HCT116 (cell line): Measurements from ENCODE around the gene CENPS. TPM values are rescaled to one million over a fixed set of nuclear protein-coding genes. Genes with fewer than 3 reads are reported as not detected.

Experiments
- EGR1 ChIP-seq: IDR thresholded peaks from 2 replicates; pipeline ENCODE4 v1.6.1; 2012; ENCODE audit warnings: low read depth
- ELF1 ChIP-seq: IDR thresholded peaks from 2 replicates; pipeline ENCODE4 v1.6.1; 2012; ENCODE audit warnings: low read depth, borderline replicate concordance
- EZH2 ChIP-seq: fragments of 200-600 bp; sonication (generic); IDR thresholded peaks from 2 replicates; pipeline ENCODE4 v1.6.1; 2017; ENCODE audit warnings: antibody characterized with exemption, mixed run types
- JUND ChIP-seq: IDR thresholded peaks from 2 replicates; pipeline ENCODE4 v1.6.1; 2012
- POLR2A ChIP-seq: IDR thresholded peaks from 2 replicates; pipeline ENCODE4 v1.7.0; 2011; ENCODE audit warnings: borderline replicate concordance; ENCODE audit not compliant: insufficient read depth, insufficient read length; ENCODE audit errors: extremely low read depth
- POLR2AphosphoS5 ChIP-seq: IDR thresholded peaks from 2 replicates; pipeline ENCODE4 v1.6.1; 2011; ENCODE audit warnings: mild to moderate bottlenecking, low read depth, low read length, moderate library complexity
- RAD21 ChIP-seq: IDR thresholded peaks from 2 replicates; pipeline ENCODE4 v1.6.1; 2012; ENCODE audit warnings: low read depth, mild to moderate bottlenecking
- REST ChIP-seq: IDR thresholded peaks from 2 replicates; pipeline ENCODE4 v1.6.1; 2012; ENCODE audit warnings: low read depth
- SIN3A ChIP-seq: IDR thresholded peaks from 2 replicates; pipeline ENCODE4 v1.6.1; 2012; ENCODE audit warnings: low read depth
- SP1 ChIP-seq: IDR thresholded peaks from 2 replicates; pipeline ENCODE4 v1.6.1; 2012; ENCODE audit warnings: low read depth
- YY1 ChIP-seq: IDR thresholded peaks from 2 replicates; pipeline ENCODE4 v1.6.1; 2011; ENCODE audit warnings: low read length, low read depth, moderate library complexity, mild to moderate bottlenecking; ENCODE audit not compliant: insufficient replicate concordance; ENCODE audit errors: extremely low read depth
- ZBTB33 ChIP-seq: IDR thresholded peaks from 2 replicates; pipeline ENCODE4 v1.6.1; 2011; ENCODE audit warnings: mild to moderate bottlenecking, low read length, moderate library complexity; ENCODE audit not compliant: insufficient replicate concordance; ENCODE audit errors: extremely low read depth
- ZFX ChIP-seq: fragments of 450-650 bp; IDR thresholded peaks from 2 replicates; pipeline ENCODE4 v1.6.1; 2017
- ZNF274 ChIP-seq: fragments of 200-500 bp; sonication (Bioruptor generic); IDR thresholded peaks from 2 replicates; pipeline ENCODE4 v1.6.1; 2014; ENCODE audit warnings: mild to moderate bottlenecking, low read depth, low read length, inconsistent platforms
- total RNA-seq: library from RNA; stranded (reverse); gene quantifications from one replicate; pipeline ENCODE4 v1.2.1, GENCODE V29; 2021; ENCODE audit not compliant: unreplicated experiment

The CENPS gene
- total RNA-seq, 1 experiment from 2014 or later, result 21.9 TPM

GRCh38 chr1:10472220-10473144, 42.2 kb downstream of the CENPS start, which contains the start of gene DFFA (continued):
- TF ChIP-seq ZBTB33, result peak; percentile 96
- peak; percentile 73 for TF ChIP-seq YY1
- TF ChIP-seq ZFX, result peak; percentile 59; the same call in 1 of the 2 replicates
- TF ChIP-seq JUND, result no peak
- TF ChIP-seq EGR1, result no peak
- TF ChIP-seq POLR2AphosphoS5, result peak; percentile 91
- TF ChIP-seq SIN3A, result peak; percentile 88; the same call in 1 of the 2 replicates
- peak; percentile 83; the same call in 1 of the 2 replicates for TF ChIP-seq ELF1
- TF ChIP-seq ZNF274, result no peak
- no peak for TF ChIP-seq REST
- TF ChIP-seq EZH2, result no peak
- peak; percentile 90 for TF ChIP-seq SP1
- TF ChIP-seq RAD21, result no peak
- peak; percentile 84 for TF ChIP-seq POLR2A
- TF ChIP-seq, all 23 proteins: peak for 11
